Muscle of back (tissue), 11 donors: ENCODE measurements around the gene LST1. TPM values are rescaled to one million over a fixed set of nuclear protein-coding genes. Genes with fewer than 3 reads are reported as not detected.

Source experiments
- DNase-seq, 3 donors: peaks; one replicate each; pipeline versions ENCODE4 v3.0.0 to v3.0.0-alpha.2; 2013
- polyA plus RNA-seq, 10 donors: library from polyadenylated mRNA; unstranded; fragments of 120-200 nt; gene quantifications; one replicate each; pipeline ENCODE4 v1.2.1, GENCODE V29; 2013; ENCODE audit not compliant: insufficient read length in 10 of 10

LST1 gene
- polyA plus RNA-seq, 10 donors, result 4.1 to 10.9 (median 6.4) TPM

- DNase-seq, result no peak
These were observed 26.5 kb upstream of the LST1 start for GRCh38 chr6:31559606-31559957.

DNA sequence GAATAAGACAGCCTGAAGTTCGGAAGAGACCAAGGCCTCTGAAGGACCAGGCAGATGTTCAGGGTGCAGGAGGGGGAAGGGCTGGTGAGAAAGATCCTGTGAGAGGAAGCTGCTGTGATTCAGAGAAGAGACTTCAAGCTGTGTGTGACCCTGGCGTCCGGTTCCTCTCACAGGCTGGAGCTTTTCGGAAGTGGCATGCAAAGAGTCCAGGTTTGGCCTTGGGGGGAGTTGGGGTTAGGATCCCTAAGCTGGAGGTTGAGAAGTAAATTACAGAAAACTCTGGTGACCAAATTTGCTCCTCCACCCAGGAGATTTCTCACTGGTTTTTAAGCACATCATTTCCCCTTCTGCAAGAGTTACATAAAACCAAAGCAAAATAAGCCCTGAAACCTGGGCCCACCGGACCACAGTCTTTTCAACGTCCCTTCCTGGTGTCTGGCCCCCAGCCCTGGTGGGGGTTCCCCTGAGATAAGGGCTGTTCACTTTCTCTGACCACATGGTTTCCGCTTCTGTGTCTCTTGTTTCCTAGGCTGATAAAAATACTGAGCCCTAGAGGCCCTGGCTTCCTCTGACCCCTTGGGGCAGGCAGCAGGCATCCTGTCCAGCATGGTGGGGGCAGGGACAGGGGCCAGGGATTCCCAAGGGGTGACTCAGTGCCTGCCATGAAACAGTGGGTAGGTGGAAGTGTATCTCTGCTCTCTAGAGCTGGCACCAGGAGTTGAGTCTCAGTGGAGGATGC, 25.9 kb upstream of the LST1 start:
- DNase-seq, result peak in 1 of 3 donors; percentile 58

- DNase-seq, result no peak
These were observed 25.4 kb upstream of the LST1 start for GRCh38 chr6:31560697-31561058.

GRCh38 chr6:31567531-31568370, 18.3 kb upstream of the LST1 start:
- DNase-seq, result no peak

DNA sequence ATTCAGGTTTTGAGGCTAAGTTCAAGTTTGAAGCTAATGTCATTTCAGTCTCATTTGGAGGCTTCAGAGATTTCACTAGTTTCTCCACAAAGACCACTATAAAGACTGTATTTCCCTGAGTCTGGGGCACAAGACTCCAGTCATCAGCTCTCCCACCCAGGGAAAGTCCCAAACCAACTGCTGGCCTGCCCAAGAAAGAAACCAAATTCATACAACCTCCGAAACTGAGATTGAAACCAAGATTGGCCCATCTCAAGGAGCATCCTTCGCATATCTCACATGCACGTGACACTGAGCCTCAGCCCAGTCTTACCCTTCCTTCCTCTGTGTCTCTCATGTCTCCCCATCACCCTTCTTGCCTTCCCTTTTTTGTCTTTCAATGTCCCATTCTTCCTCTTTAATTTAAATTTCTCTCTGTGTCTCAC, 17.5 kb upstream of the LST1 start:
- DNase-seq, result no peak

DNA sequence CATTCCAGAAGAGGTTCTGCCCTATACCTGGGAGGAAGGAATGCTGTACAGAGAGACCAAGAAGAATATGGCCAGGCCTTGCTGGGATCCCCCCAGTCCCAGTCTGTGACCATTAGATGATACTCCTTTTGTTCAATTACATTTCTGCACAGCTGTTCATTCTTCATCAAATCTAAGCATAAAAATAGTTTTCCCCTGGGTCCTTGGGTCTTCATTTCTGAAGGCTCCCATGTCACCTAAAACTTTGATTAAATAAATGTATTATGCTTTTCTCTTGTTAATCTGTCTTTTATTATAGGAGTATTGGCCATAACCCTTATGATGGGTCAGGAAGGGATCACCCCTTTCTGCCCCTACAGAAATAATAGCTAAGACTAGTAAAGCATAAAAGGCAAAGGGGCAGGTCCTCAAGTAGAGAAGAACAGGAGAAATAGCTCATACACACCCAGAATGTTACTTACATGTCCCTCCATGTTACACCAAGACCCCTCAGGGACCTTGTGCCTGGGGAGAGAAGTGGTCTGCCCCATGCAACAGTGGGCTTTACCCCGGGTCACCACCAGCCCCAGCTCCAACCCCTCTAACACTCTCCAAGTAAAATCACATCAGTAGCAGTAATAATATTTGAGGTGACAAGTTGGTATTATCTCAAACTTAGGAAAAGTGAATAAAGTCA, 16.1 kb upstream of the LST1 start:
- no peak for DNase-seq

- no peak for DNase-seq
These were observed 13.8 kb upstream of the LST1 start, which contains the start of gene LTA for GRCh38 chr6:31572041-31572911. Gene LTA, plus strand, starts transcription at chr6:31572289. Its CDS starts 454 bp downstream, at chr6:31572743.

DNA sequence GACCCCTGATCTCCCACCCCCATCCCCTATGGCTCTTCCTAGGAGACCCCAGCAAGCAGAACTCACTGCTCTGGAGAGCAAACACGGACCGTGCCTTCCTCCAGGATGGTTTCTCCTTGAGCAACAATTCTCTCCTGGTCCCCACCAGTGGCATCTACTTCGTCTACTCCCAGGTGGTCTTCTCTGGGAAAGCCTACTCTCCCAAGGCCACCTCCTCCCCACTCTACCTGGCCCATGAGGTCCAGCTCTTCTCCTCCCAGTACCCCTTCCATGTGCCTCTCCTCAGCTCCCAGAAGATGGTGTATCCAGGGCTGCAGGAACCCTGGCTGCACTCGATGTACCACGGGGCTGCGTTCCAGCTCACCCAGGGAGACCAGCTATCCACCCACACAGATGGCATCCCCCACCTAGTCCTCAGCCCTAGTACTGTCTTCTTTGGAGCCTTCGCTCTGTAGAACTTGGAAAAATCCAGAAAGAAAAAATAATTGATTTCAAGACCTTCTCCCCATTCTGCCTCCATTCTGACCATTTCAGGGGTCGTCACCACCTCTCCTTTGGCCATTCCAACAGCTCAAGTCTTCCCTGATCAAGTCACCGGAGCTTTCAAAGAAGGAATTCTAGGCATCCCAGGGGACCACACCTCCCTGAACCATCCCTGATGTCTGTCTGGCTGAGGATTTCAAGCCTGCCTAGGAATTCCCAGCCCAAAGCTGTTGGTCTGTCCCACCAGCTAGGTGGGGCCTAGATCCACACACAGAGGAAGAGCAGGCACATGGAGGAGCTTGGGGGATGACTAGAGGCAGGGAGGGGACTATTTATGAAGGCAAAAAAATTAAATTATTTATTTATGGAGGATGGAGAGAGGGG, 12.6 kb upstream of the LST1 start:
- no peak for DNase-seq

DNA sequence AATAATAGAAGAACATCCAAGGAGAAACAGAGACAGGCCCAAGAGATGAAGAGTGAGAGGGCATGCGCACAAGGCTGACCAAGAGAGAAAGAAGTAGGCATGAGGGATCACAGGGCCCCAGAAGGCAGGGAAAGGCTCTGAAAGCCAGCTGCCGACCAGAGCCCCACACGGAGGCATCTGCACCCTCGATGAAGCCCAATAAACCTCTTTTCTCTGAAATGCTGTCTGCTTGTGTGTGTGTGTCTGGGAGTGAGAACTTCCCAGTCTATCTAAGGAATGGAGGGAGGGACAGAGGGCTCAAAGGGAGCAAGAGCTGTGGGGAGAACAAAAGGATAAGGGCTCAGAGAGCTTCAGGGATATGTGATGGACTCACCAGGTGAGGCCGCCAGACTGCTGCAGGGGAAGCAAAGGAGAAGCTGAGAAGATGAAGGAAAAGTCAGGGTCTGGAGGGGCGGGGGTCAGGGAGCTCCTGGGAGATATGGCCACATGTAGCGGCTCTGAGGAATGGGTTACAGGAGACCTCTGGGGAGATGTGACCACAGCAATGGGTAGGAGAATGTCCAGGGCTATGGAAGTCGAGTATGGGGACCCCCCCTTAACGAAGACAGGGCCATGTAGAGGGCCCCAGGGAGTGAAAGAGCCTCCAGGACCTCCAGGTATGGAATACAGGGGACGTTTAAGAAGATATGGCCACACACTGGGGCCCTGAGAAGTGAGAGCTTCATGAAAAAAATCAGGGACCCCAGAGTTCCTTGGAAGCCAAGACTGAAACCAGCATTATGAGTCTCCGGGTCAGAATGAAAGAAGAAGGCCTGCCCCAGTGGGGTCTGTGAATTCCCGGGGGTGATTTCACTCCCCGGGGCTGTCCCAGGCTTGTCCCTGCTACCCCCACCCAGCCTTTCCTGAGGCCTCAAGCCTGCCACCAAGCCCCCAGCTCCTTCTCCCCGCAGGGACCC, 11.7 kb upstream of the LST1 start:
- no peak for DNase-seq

DNA sequence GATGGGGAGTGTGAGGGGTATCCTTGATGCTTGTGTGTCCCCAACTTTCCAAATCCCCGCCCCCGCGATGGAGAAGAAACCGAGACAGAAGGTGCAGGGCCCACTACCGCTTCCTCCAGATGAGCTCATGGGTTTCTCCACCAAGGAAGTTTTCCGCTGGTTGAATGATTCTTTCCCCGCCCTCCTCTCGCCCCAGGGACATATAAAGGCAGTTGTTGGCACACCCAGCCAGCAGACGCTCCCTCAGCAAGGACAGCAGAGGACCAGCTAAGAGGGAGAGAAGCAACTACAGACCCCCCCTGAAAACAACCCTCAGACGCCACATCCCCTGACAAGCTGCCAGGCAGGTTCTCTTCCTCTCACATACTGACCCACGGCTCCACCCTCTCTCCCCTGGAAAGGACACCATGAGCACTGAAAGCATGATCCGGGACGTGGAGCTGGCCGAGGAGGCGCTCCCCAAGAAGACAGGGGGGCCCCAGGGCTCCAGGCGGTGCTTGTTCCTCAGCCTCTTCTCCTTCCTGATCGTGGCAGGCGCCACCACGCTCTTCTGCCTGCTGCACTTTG, 10.7 kb upstream of the LST1 start, which contains the start of gene TNF:
Gene TNF (plus strand): TSS at position 231 of the 567 bp plus-strand sequence. CDS start 177 bp downstream, at position 408.
- DNase-seq, result peak in 2 of 3 donors; percentile 32 to 48

GRCh38 chr6:31575952-31576685, 10.0 kb upstream of the LST1 start:
- DNase-seq, result no peak

DNA sequence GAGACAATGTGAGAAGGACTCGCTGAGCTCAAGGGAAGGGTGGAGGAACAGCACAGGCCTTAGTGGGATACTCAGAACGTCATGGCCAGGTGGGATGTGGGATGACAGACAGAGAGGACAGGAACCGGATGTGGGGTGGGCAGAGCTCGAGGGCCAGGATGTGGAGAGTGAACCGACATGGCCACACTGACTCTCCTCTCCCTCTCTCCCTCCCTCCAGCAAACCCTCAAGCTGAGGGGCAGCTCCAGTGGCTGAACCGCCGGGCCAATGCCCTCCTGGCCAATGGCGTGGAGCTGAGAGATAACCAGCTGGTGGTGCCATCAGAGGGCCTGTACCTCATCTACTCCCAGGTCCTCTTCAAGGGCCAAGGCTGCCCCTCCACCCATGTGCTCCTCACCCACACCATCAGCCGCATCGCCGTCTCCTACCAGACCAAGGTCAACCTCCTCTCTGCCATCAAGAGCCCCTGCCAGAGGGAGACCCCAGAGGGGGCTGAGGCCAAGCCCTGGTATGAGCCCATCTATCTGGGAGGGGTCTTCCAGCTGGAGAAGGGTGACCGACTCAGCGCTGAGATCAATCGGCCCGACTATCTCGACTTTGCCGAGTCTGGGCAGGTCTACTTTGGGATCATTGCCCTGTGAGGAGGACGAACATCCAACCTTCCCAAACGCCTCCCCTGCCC, 9.0 kb upstream of the LST1 start:
- no peak for DNase-seq

- DNase-seq, result no peak
These were observed 8.5 kb upstream of the LST1 start for GRCh38 chr6:31577579-31577966.

DNA sequence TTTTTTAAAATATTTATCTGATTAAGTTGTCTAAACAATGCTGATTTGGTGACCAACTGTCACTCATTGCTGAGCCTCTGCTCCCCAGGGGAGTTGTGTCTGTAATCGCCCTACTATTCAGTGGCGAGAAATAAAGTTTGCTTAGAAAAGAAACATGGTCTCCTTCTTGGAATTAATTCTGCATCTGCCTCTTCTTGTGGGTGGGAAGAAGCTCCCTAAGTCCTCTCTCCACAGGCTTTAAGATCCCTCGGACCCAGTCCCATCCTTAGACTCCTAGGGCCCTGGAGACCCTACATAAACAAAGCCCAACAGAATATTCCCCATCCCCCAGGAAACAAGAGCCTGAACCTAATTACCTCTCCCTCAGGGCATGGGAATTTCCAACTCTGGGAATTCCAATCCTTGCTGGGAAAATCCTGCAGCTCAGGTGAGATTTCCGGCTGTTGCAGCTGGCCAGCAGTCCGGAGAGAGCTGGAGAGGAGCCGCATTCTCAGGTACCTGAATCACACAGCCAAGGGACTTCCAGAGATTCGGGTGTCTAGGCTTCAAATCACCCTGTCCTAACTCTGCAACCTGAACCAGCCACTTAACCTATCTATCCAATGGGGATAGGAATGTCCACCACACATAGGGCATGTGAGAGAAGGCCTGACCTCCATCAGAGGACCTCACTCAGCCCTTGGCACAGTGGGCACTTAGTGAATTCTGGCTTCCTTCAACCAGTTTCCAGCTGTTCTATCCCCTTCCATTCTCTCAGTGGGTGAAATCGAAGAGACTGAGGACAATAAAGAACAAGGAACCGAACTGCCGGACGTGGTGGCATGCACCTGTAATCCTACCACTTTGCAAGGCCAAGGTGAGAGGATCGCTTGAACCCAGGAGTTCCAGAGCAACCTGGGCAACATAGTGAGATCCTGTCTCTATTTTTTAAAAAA, 7.6 kb upstream of the LST1 start:
- DNase-seq, result no peak

DNA sequence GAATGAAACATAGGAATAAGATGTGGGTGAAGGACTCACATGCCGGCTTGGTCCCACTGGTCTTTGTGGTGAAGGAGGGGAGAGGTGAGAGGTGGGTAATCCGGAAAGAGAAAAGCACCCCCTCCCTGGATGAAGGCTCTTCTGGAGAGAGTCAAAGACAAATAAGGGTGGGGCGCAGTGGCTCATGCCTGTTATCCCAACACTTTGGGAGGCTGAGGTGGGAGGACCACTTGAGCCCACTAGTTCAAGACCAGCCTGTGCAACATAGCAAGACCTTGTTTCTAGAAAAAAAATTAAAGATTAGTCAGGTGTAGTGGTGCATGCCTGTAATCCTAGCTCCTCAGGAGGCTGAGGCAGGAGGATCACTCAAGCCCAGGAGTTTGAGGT, 7.0 kb upstream of the LST1 start:
- DNase-seq, result no peak
